Gastroesophageal sphincter (tissue), 3 donors: ENCODE measurements around the gene BMP5.

ENCODE experiments used
- CTCF ChIP-seq, 4 experiments: fragments of 200-600 bp in 2 of 4; fragments of 450-650 bp in 2 of 4; sonication (generic) in 1 of 4; IDR thresholded peaks; one replicate each; pipeline ENCODE4 v1.5.1; 2017 to 2019; ENCODE audit warnings: antibody characterized with exemption in 4 of 4, mild to moderate bottlenecking in 2 of 4, moderate library complexity in 2 of 4
- POLR2A ChIP-seq, 2 donors: fragments of 450-650 bp; IDR thresholded peaks; one replicate each; pipeline ENCODE4 v1.6.1; 2017; ENCODE audit warnings: antibody characterized with exemption in 2 of 2, mild to moderate bottlenecking in 2 of 2, moderate library complexity in 1 of 2
- POLR2AphosphoS5 ChIP-seq: sonication (generic); formaldehyde crosslinking; IDR thresholded peaks from one replicate; pipeline ENCODE4 v1.6.1; 2017; ENCODE audit warnings: antibody characterized with exemption

GRCh38 chr6:55833284-55833683 lies 42.1 kb downstream of the BMP5 start:
- TF ChIP-seq POLR2AphosphoS5: no peak
- no peak for TF ChIP-seq POLR2A (IDR thresholded peaks at IDR 0.05)
- TF ChIP-seq CTCF (IDR thresholded peaks at IDR 0.05): no peak
